Muscle layer of duodenum (tissue), 2 donors: ENCODE results near the gene PRKG1.

Experiments
- H3K27ac ChIP-seq: one replicate; pipeline ENCODE4 v1.7.0; 2013; ENCODE audit warnings: mild to moderate bottlenecking, low read length
- H3K27me3 ChIP-seq: one replicate; pipeline ENCODE4 v1.7.0; 2013; ENCODE audit warnings: low read depth, mild to moderate bottlenecking, control low read depth, low read length
- H3K36me3 ChIP-seq, 2 donors: one replicate each; pipeline ENCODE4 v1.7.0; 2013; ENCODE audit warnings: low read length in 2 of 2, control low read depth in 1 of 2, mild to moderate bottlenecking in 1 of 2; ENCODE audit not compliant: insufficient read depth in 2 of 2, control insufficient read depth in 1 of 2
- H3K4me1 ChIP-seq, 2 donors: one replicate each; pipeline ENCODE4 v1.7.0; 2013; ENCODE audit warnings: low read length in 2 of 2, mild to moderate bottlenecking in 2 of 2, control low read depth in 1 of 2, moderate library complexity in 1 of 2; ENCODE audit not compliant: insufficient read depth in 2 of 2, control insufficient read depth in 1 of 2
- H3K4me3 ChIP-seq, 2 donors: one replicate each; pipeline ENCODE4 v1.7.0; 2013; ENCODE audit warnings: low read length in 2 of 2, low read depth in 1 of 2, mild to moderate bottlenecking in 1 of 2
- H3K9me3 ChIP-seq, 2 donors: one replicate each; pipeline ENCODE4 v1.7.0; 2013; ENCODE audit warnings: low read length in 2 of 2, control low read depth in 1 of 2, mild to moderate bottlenecking in 1 of 2; ENCODE audit not compliant: control insufficient read depth in 1 of 2
- donor health status: healthy.

PRKG1 gene

DNA sequence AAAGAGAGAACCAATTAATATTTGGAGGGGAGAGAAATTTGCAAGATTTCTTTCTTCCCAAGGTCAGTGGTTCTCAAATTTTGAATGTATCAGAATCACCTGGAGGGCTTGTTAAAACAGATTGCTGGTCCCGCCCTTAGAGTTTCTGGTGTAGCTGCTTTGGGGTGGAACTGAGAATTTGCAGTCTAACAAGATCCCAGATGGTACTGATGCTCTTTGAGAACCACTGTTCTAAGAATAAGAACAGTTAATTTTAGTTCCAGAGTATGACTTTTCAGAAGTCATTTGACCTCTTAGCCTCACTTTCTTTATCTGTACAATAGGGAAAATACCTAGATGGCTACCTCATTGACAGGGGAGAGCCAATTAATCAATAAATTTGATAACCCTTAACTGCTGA lies 161.6 kb downstream of the PRKG1 start:
- no peaks in the 10 kb centered on the region for H3K9me3 ChIP-seq

DNA sequence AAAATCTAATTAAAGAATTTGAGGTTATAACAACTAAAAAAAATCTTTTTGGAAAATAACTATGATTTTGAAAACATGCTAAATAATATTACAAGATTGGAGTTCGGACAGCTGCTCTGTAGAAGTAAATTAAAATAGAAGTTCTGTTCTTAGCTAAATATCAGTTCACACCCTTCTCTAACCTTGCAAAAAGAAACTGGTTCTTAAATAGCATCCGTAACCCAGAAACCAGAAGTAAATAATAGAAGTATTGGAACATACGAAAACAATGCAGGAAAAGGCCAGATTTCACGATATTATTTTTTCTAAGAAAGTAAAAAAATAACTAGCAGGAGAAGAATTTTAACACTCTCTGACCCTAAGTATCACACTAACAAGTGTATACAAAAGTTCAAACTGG lies 164.7 kb downstream of the PRKG1 start:
- H3K9me3 ChIP-seq, result no peaks in the 10 kb centered on the region
- H3K4me3 ChIP-seq, result no peak overlapping the region
- no peaks in the 10 kb centered on the region for H3K36me3 ChIP-seq
- H3K27me3 ChIP-seq, result no peaks in the 10 kb centered on the region
- no peaks in the 10 kb centered on the region for H3K4me1 ChIP-seq
- no peak overlapping the region for H3K27ac ChIP-seq

More for the DNA sequence above, 161.6 kb downstream of the PRKG1 start:
- H3K27me3 ChIP-seq, result no peaks in the 10 kb centered on the region
- H3K27ac ChIP-seq, result no peak overlapping the region
- H3K4me3 ChIP-seq, result no peak overlapping the region
- no peaks in the 10 kb centered on the region for H3K36me3 ChIP-seq
- H3K4me1 ChIP-seq, result peaks cover 0 to 12% of the 10 kb centered on the region in 2 donors

DNA sequence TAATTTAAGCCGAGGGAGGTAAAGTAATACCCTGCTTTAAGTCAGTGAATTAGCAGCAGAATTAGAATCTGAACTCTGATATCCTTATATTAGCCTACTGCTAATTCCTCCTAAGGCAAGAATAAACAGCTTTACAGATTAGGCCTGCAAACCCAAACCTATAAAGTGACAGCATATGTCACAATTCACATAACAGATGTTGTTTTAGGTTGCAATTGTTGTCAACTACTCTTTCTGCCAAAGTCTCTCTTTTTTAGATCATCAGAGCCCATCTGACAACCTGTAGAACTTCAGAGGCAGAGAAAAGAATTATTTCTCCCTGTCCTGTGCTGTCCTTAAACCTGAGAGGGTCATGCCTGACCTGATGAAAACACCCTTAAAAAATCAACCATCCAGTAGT lies 167.2 kb downstream of the PRKG1 start:
- H3K4me1 ChIP-seq, result peaks cover 0 to 4% of the 10 kb centered on the region in 2 donors
- H3K36me3 ChIP-seq, result no peaks in the 10 kb centered on the region
- H3K27ac ChIP-seq, result no peak overlapping the region
- H3K9me3 ChIP-seq, result no peaks in the 10 kb centered on the region
- no peak overlapping the region for H3K4me3 ChIP-seq
- no peaks in the 10 kb centered on the region for H3K27me3 ChIP-seq

DNA sequence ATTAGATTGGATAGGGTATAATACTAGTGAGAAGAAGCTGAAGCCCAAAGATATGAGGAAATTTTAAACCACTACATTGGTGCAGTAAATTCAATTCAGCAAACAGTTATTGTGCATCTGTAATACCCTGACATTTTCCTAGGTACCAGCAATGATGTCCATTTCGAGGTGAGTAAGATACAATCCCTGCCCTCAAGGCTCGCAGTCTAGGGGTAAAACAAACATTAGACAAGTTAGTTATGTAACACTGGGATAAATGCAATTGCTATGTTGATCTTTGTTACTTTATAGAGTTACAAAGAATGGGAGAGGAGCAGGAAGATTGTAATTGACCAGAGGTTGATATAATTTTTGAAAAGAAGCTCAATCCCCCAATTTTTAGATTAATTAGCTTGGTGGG lies 168.1 kb downstream of the PRKG1 start:
- Histone ChIP-seq H3K4me3 (no peak overlapping the region), H3K27me3 (no peaks in the 10 kb centered on the region), H3K9me3 (no peaks in the 10 kb centered on the region), H3K4me1 (peaks cover 0 to 4% of the 10 kb centered on the region in 2 donors), H3K36me3 (no peaks in the 10 kb centered on the region), H3K27ac (no peak overlapping the region)

DNA sequence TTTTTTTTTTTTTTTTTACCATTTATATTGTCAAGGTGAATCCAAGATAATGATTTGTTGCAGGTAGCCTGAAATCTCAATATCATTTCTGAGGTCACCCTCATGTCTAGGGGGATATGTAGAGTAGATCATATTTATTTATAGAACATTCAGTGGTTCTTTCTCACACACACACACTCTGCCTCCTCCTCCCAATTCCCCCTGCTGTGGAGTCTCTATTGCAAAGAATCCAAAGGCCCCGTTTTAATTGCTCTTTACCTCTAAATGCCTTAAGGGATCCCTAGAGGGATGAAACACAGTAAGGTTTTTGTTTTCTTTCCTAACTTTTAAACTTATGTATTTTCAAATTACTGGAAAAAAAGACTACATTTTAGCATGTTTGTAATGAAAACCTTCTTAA lies 170.0 kb downstream of the PRKG1 start:
- Histone ChIP-seq H3K4me3 (no peak overlapping the region), H3K27ac (no peak overlapping the region)

DNA sequence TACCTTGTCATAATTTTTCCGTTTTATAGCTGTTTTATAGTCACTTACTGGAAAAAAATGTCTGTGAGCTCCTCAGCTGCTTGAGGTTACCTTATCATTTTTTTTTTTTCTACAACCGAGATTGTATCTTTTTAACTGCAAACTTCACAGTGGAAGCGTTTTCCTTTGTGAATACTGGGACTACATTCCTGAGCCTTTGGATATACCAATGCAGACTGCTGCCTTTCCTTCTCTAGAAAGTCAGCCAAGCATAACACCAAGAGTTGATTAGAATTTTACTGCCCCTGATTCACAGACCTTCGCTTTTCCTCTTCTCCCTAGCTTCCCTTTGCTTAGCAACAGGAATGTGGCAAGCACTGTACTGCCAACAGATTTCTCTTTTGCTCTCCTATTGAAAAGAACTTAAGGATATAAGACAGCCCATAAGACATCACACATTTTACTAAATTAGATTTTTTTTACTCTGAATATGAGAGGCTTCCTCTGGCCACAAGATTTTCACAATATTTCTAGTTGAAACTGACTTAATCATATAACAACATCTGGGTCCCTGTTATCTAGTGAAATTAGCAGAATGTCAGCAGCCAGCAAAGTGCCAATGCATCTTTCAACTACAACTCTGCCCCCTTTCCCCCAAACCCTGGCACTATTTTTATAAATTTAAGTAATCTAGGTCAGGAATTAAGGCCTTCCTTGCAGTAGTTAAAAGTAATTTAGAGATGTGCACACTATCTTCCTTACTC lies 170.6 kb downstream of the PRKG1 start:
- Histone ChIP-seq H3K36me3 (no peaks in the 10 kb centered on the region), H3K27me3 (no peaks in the 10 kb centered on the region), H3K4me3 (no peak overlapping the region), H3K4me1 (peaks cover 0 to 7% of the 10 kb centered on the region in 2 donors), H3K27ac (no peak overlapping the region), H3K9me3 (no peaks in the 10 kb centered on the region)

More for the DNA sequence above, 170.0 kb downstream of the PRKG1 start:
- Histone ChIP-seq H3K4me1 (peaks cover 0 to 4% of the 10 kb centered on the region in 2 donors), H3K9me3 (no peaks in the 10 kb centered on the region), H3K36me3 (no peaks in the 10 kb centered on the region), H3K27me3 (no peaks in the 10 kb centered on the region)

DNA sequence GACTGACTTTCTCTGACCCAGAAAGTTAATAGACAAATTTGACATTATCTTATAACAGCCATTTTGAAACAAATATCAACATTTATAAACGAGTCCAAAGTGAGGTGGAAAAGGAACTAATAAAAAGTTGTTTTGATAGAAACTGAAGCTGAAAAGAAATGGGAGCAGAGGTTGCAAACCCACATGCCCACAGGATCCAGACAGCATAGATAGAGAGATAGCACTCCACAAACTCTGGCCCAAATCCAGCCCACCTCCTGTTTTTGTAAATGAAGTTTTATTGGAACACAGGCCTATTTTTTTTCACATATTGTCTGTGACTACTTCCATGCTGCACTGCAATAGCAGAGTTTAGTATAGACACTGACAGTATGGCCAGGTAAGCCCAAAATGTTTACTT lies 171.9 kb downstream of the PRKG1 start:
- H3K4me1 ChIP-seq, result peaks cover 0 to 16% of the 10 kb centered on the region in 2 donors

DNA sequence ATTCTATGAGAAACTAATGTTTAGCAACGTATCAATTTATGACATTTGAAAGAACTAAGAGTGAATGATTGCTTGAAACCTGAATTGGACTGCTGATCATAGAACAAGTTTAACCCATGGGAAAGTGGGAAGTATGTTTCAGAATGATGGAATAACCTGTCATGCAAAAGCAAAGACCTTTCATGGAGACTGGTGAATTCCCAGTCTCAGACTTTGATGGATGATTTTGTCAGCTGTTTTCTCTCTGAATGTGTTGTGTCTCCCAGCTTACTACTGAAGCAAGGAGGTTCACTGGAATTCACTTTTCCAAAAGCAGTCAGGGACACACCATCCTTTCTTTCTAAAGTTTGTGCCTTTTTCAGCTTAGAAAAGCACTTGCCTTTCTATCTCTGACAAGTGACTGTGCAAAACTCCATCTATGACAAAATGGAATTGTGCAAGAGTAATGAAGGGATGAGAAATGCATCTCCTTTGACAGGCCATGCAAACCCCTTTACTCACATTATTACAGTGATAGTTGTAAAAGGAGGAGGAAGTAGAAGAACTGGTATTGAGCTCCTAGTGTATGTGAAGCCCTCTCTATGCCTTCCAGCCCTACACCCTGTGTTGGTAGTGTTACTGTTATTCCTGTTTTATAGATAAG lies 176.1 kb downstream of the PRKG1 start:
- no peaks in the 10 kb centered on the region for H3K27me3 ChIP-seq
- H3K4me3 ChIP-seq, result no peak overlapping the region
- H3K4me1 ChIP-seq, result peaks cover 0 to 16% of the 10 kb centered on the region in 2 donors
- H3K36me3 ChIP-seq, result no peaks in the 10 kb centered on the region
- no peaks in the 10 kb centered on the region for H3K9me3 ChIP-seq
- H3K27ac ChIP-seq, result no peak overlapping the region

More for the DNA sequence above, 171.9 kb downstream of the PRKG1 start:
- no peaks in the 10 kb centered on the region for H3K9me3 ChIP-seq
- no peaks in the 10 kb centered on the region for H3K27me3 ChIP-seq
- H3K27ac ChIP-seq, result no peak overlapping the region
- no peaks in the 10 kb centered on the region for H3K36me3 ChIP-seq
- no peak overlapping the region for H3K4me3 ChIP-seq

DNA sequence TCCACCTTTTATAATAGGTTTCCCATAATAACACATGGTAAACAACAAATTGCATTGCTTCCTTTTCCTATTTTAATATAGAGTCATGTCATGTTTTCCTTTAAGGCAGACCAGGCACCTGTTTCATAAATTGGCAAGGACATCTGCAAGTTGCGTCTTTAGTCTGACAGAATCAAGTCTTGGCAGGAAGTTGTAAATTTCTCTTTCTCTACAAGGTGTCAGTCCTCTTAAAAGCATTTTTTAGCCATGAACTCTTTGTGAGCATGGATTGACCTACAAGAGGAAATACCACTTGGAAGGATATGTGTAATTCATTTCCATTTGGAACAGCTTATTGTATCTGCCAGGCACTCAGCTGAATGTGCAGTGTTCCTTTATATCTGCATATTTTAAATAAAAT lies 176.8 kb downstream of the PRKG1 start:
- H3K4me3 ChIP-seq, result no peak overlapping the region
- no peaks in the 10 kb centered on the region for H3K36me3 ChIP-seq
- H3K27me3 ChIP-seq, result no peaks in the 10 kb centered on the region
- H3K4me1 ChIP-seq, result peaks cover 0 to 12% of the 10 kb centered on the region in 2 donors
- H3K9me3 ChIP-seq, result no peaks in the 10 kb centered on the region
- H3K27ac ChIP-seq, result no peak overlapping the region

DNA sequence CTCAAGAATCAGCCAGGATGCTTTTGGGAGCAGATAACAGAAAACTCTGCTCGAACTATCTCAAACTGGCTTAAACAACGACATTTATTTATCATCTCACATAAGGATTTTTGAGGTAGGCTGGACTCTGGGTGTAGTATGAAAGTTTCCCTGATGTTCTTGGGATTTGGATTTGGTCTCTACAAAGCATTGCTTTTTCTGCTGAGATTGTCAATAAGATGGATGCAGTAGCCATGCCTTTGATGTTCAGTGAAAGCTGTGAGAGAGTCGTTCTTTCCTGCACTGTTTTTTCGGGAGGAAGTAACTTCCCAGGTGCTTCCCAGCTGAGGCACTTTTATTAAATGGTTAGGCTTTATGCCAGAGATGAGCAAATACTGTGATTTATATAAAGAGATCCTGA lies 181.1 kb downstream of the PRKG1 start:
- Histone ChIP-seq H3K27me3 (no peaks in the 10 kb centered on the region), H3K4me3 (no peak overlapping the region), H3K36me3 (no peaks in the 10 kb centered on the region), H3K4me1 (peaks cover 0 to 5% of the 10 kb centered on the region in 2 donors), H3K9me3 (no peaks in the 10 kb centered on the region), H3K27ac (no peak overlapping the region)

DNA sequence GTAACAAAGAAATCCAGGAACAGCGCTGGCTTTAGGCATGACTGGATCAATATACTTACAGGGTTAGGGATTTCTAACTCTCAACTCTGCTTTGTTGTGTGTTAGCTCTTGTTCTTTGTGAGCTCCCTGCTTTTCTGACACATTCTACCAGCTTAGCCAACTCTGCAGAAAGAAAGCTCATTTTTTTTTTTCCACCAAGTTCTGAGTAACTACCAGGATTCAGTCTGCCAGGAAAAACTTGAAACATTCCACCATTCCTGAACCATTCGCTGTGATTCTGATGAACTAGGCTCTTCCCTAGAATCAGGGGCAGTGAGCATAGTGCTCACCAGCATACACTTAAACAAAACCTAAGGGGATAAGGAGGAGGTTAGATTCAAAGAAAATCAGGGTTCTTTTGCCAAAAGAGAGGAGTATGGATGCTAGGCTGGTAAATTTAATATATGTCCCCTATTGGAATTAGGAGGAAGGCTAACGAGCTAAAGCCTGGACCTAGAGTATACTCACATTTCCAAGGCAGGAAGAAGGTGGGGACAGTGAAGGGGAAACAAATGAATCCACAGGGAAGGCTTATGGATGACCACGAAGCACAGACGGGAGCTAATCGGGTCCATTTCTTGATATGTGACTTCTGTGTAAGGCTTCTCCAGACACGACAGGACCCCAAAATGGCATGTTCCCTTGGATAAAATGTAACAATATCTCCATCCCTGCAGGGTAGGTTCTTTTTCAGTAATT lies 183.4 kb downstream of the PRKG1 start:
- Histone ChIP-seq H3K27ac (no peak overlapping the region), H3K4me3 (no peak overlapping the region), H3K4me1 (no peaks in the 10 kb centered on the region), H3K36me3 (no peaks in the 10 kb centered on the region), H3K9me3 (no peaks in the 10 kb centered on the region), H3K27me3 (no peaks in the 10 kb centered on the region)
